ENCODE data around the gene RPN1. TPM values are rescaled to one million over a fixed set of nuclear protein-coding genes. Genes with fewer than 3 reads are reported as not detected.
"Not testable (repeated sequence)": the region's sequence is repeated elsewhere in the genome, so short reads cannot be mapped to it uniquely, and the experiment has no call there.

RPN1 gene
- total and polyA plus RNA-seq, 2 experiments from 2014 or later, result 419 to 422 TPM

DNA sequence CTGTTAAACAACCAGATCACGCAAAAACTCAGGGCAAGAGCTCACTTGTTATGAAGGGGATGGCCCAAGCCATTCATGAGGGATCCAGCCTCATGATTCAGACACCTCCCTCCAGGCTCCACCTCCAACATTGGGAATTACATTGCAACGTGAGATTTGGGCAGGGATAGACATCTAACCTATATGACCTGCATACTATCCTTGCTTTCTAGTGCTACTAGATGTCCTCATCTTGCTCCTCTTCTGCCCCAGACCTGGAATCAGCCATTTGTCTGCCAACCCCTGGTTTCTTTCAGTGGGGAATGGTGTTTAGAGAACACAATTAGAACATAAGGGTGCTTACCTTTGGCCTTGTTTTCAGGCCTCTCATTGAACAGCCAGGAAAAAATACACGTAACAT lies 63.2 kb downstream of the RPN1 start:
- Histone ChIP-seq H2AFZ (no peak overlapping the region), H3K4me1 (ENCODE audit: insufficient read depth) (no peaks in the 10 kb centered on the region), H4K20me1 (ENCODE audit: insufficient read depth, poor library complexity, severe bottlenecking) (no peaks in the 10 kb centered on the region), H3K79me2 (no peaks in the 10 kb centered on the region), H3K9me2 (replicated peaks; ENCODE audit: insufficient read depth) (no peaks in the 10 kb centered on the region), H3K4me2 (no peak overlapping the region), H3K4me3 (no peak overlapping the region), H3K36me3 (replicated peaks; ENCODE audit: insufficient read depth, low read depth) (no peaks in the 10 kb centered on the region), H3K9me3 (ENCODE audit: low read depth) (no peaks in the 10 kb centered on the region), H3K27ac (no peak overlapping the region), H3K27me3 (no peaks in the 10 kb centered on the region)
- no peak for DNase-seq (ENCODE audit: low spot score)
- TF ChIP-seq, protein P1, sequence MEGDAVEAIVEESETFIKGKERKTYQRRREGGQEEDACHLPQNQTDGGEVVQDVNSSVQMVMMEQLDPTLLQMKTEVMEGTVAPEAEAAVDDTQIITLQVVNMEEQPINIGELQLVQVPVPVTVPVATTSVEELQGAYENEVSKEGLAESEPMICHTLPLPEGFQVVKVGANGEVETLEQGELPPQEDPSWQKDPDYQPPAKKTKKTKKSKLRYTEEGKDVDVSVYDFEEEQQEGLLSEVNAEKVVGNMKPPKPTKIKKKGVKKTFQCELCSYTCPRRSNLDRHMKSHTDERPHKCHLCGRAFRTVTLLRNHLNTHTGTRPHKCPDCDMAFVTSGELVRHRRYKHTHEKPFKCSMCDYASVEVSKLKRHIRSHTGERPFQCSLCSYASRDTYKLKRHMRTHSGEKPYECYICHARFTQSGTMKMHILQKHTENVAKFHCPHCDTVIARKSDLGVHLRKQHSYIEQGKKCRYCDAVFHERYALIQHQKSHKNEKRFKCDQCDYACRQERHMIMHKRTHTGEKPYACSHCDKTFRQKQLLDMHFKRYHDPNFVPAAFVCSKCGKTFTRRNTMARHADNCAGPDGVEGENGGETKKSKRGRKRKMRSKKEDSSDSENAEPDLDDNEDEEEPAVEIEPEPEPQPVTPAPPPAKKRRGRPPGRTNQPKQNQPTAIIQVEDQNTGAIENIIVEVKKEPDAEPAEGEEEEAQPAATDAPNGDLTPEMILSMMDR (IDR thresholded peaks at IDR 0.05; ENCODE audit: poor library complexity), result no peak
- no peak for TF ChIP-seq EZH2phosphoT487 (IDR thresholded peaks at IDR 0.05; ENCODE audit: low read depth, severe bottlenecking, unreplicated experiment)
- no peak for TF ChIP-seq EZH2 (IDR thresholded peaks at IDR 0.05; ENCODE audit: borderline replicate concordance)
- 92% methylated on average over 3 of the region's 3 CpGs for WGBS (ENCODE audit: low lambda C conversion rate, missing lambda C conversion rate)

DNA sequence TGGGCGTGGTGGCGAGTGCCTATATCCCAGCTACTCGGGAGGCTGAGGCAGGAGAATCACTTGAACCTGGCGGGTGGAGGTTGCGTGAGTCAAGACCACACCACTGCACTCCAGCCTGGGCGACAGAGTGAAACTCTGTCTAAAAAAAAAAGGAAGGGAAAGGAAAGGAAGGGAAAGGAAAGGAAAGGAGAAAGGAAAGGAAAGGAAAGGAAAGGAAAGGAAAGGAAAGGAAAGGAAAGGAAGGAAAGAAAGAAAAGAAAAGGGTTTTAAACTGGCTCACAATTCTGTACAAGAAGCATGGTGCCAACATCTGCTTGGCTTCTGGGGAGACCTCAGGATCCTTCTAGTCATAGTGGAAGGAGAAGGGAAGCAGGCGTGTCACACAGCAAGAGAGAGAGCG lies 63.7 kb downstream of the RPN1 start:
- H2AFZ ChIP-seq; H4K20me1 ChIP-seq (ENCODE audit: insufficient read depth, poor library complexity, severe bottlenecking); H3K9me2 ChIP-seq (replicated peaks; ENCODE audit: insufficient read depth); H3K9me3 ChIP-seq (ENCODE audit: low read depth); H3K79me2 ChIP-seq; H3K27me3 ChIP-seq; DNase-seq (ENCODE audit: low spot score); H3K4me2 ChIP-seq; H3K4me3 ChIP-seq; H3K4me1 ChIP-seq (ENCODE audit: insufficient read depth); H3K27ac ChIP-seq; H3K36me3 ChIP-seq (replicated peaks; ENCODE audit: insufficient read depth, low read depth): not testable (repeated sequence)
- 97% methylated on average over 8 of the region's 8 CpGs for WGBS (ENCODE audit: low lambda C conversion rate, missing lambda C conversion rate)

DNA sequence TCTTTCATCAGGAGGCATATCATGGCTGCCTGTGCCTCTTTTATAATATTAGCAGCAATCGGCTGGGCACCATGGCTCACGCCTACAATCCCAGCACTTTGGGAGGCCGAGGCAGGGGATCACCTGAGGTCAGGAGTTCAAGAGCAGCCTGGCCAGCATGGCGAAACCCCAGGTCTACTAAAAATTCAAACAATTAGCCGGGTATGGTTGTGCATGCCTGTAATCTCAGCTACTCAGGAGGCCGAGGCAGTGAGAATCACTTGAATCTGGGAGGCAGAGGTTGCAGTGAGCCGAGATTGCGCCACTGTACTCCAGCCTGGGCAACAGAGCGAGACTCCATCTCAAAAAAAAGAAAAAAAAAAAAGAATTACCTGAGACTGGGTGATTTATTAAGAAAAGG lies 64.2 kb downstream of the RPN1 start:
- 87% methylated on average over 9 of the region's 9 CpGs for WGBS (ENCODE audit: low lambda C conversion rate, missing lambda C conversion rate)
- H3K9me2 ChIP-seq (replicated peaks; ENCODE audit: insufficient read depth); H3K79me2 ChIP-seq: not testable (repeated sequence)

DNA sequence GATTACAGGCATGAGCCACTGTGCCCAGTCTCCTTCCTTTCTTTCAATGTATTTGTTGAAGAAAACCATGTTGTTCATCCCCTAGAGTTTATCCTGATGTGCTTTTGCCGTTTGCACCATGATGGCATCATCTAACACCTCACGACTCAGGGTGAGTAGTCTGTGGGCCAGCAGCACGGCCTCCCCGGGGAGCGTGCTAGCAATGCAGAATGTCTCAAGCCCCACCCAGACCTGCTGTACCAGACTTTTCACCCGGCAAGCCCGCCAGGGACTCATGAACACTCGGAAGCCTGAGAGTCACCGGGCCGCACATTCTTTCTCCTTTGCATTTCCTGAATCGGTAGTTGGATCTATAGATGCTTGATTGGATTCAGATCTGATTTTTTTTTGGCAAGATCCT lies 64.6 kb downstream of the RPN1 start:
- Histone ChIP-seq H3K4me1 (ENCODE audit: insufficient read depth) (no peaks in the 10 kb centered on the region), H3K9me3 (ENCODE audit: low read depth) (no peaks in the 10 kb centered on the region), H3K4me2 (no peak overlapping the region), H3K9me2 (replicated peaks; ENCODE audit: insufficient read depth) (no peaks in the 10 kb centered on the region), H3K27ac (no peak overlapping the region), H3K79me2 (no peaks in the 10 kb centered on the region), H3K36me3 (replicated peaks; ENCODE audit: insufficient read depth, low read depth) (no peaks in the 10 kb centered on the region), H4K20me1 (ENCODE audit: insufficient read depth, poor library complexity, severe bottlenecking) (no peaks in the 10 kb centered on the region), H3K4me3 (no peak overlapping the region), H2AFZ (no peak overlapping the region), H3K27me3 (no peaks in the 10 kb centered on the region)
- TF ChIP-seq EZH2 (IDR thresholded peaks at IDR 0.05; ENCODE audit: borderline replicate concordance), result no peak
- TF ChIP-seq, protein P1 (IDR thresholded peaks at IDR 0.05; ENCODE audit: poor library complexity), result no peak
- TF ChIP-seq EZH2phosphoT487 (IDR thresholded peaks at IDR 0.05; ENCODE audit: low read depth, severe bottlenecking, unreplicated experiment), result no peak
- DNase-seq (ENCODE audit: low spot score), result no peak
- 88% methylated on average over 11 of the region's 11 CpGs for WGBS (ENCODE audit: low lambda C conversion rate, missing lambda C conversion rate)

More for the DNA sequence above, 64.2 kb downstream of the RPN1 start:
- not testable (repeated sequence) for H2AFZ ChIP-seq; H3K27me3 ChIP-seq; H3K4me2 ChIP-seq; H3K4me3 ChIP-seq; H3K27ac ChIP-seq; H3K9me3 ChIP-seq (ENCODE audit: low read depth); H3K36me3 ChIP-seq (replicated peaks; ENCODE audit: insufficient read depth, low read depth); H4K20me1 ChIP-seq (ENCODE audit: insufficient read depth, poor library complexity, severe bottlenecking); DNase-seq (ENCODE audit: low spot score); H3K4me1 ChIP-seq (ENCODE audit: insufficient read depth)

DNA sequence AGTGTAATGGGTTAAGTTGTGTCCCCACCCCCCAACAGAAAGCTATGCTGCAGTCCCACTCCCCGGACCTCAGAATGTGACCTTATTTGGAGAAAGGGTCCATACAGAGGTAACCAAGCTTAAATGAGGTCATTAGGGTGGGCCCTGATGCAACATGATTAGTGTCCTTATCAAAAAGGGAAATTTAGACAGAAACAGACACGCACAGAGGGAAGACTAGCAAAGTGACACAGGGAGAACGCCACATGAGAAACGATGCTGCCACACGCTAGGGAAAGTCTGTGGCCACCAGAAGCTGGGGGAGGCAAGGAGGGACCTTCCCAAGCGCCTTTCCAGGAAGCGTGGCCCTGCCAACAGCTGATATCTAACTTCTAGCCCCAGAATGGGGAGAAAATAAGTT lies 65.4 kb downstream of the RPN1 start:
- H3K79me2 ChIP-seq, result no peaks in the 10 kb centered on the region
- H4K20me1 ChIP-seq (ENCODE audit: insufficient read depth, poor library complexity, severe bottlenecking), result no peaks in the 10 kb centered on the region
- no peaks in the 10 kb centered on the region for H3K36me3 ChIP-seq (replicated peaks; ENCODE audit: insufficient read depth, low read depth)
- no peaks in the 10 kb centered on the region for H3K4me1 ChIP-seq (ENCODE audit: insufficient read depth)
- H2AFZ ChIP-seq, result no peak overlapping the region
- TF ChIP-seq EZH2 (IDR thresholded peaks at IDR 0.05; ENCODE audit: borderline replicate concordance) (no peak), EZH2phosphoT487 (IDR thresholded peaks at IDR 0.05; ENCODE audit: low read depth, severe bottlenecking, unreplicated experiment) (no peak)
- TF ChIP-seq, protein P1 (IDR thresholded peaks at IDR 0.05; ENCODE audit: poor library complexity), result no peak
- no peaks in the 10 kb centered on the region for H3K27me3 ChIP-seq
- no peak overlapping the region for H3K4me3 ChIP-seq
- DNase-seq (ENCODE audit: low spot score), result no peak
- WGBS (ENCODE audit: low lambda C conversion rate, missing lambda C conversion rate), result 79% methylated on average over 7 of the region's 7 CpGs
- H3K9me2 ChIP-seq (replicated peaks; ENCODE audit: insufficient read depth), result no peaks in the 10 kb centered on the region
- H3K27ac ChIP-seq, result no peak overlapping the region
- H3K9me3 ChIP-seq (ENCODE audit: low read depth), result no peaks in the 10 kb centered on the region
- H3K4me2 ChIP-seq, result no peak overlapping the region
